WTC11 (cell line): ENCODE results near the gene SLC37A1. TPM values are rescaled to one million over a fixed set of nuclear protein-coding genes. Genes with fewer than 3 reads are reported as not detected.

Source experiments
- ATAC-seq: fragments of 200-7000 bp; cut with Tn5 transposase; 2 replicates; pipeline ENCODE4 v1.10.0; 2021; ENCODE audit warnings: mild to moderate bottlenecking, moderate library complexity
- CTCF ChIA-PET: fragments of 300-600 bp; sonication (Branson Sonifier 250); formaldehyde crosslinking; loops from one replicate; lab custom pipeline; 2021; ENCODE audit warnings: antibody characterized with exemption; lab: Charles Lee
- POLR2A ChIA-PET: fragments of 350-600 bp; sonication (Branson Sonifier 250); formaldehyde crosslinking; loops from one replicate; lab custom pipeline; 2021; ENCODE audit warnings: antibody characterized with exemption; lab: Charles Lee
- DNase-seq: peaks from one replicate; pipeline ENCODE4 v3.0.0; 2021; ENCODE audit warnings: low spot score
- H3K27ac Mint-ChIP-seq: 2 replicates; pipeline ENCODE4 v1.8.0; 2021; ENCODE audit warnings: mixed read lengths
- H3K27me3 Mint-ChIP-seq: 2 replicates; pipeline ENCODE4 v1.8.0; 2021; ENCODE audit warnings: low read depth, mild to moderate bottlenecking, moderate library complexity, mixed read lengths
- H3K36me3 Mint-ChIP-seq: 2 replicates; pipeline ENCODE4 v1.8.0; 2021; ENCODE audit warnings: mixed read lengths
- H3K4me1 Mint-ChIP-seq: 2 replicates; pipeline ENCODE4 v1.8.0; 2022; ENCODE audit warnings: mixed read lengths
- H3K4me3 Mint-ChIP-seq: 2 replicates; pipeline ENCODE4 v1.8.0; 2021; ENCODE audit warnings: mild to moderate bottlenecking, moderate library complexity, mixed read lengths
- H3K9me3 Mint-ChIP-seq: 2 replicates; pipeline ENCODE4 v1.8.0; 2021; ENCODE audit warnings: mixed read lengths
- ATF6 ChIP-seq: sonication (generic); formaldehyde crosslinking; IDR thresholded peaks from 2 replicates; pipeline ENCODE4 v1.8.1; 2023; ENCODE audit warnings: mild to moderate bottlenecking, missing genetic modification reagents
- CREM ChIP-seq: sonication (generic); formaldehyde crosslinking; IDR thresholded peaks from 2 replicates; pipeline ENCODE4 v1.8.1; 2022; ENCODE audit warnings: mild to moderate bottlenecking, missing genetic modification reagents, moderate library complexity
- FOXP1 ChIP-seq: sonication (generic); formaldehyde crosslinking; IDR thresholded peaks from 2 replicates; pipeline ENCODE4 v1.8.0; 2022; ENCODE audit warnings: missing genetic modification reagents, mild to moderate bottlenecking, moderate library complexity, borderline replicate concordance
- KAT7 ChIP-seq: sonication (generic); formaldehyde crosslinking; IDR thresholded peaks from 2 replicates; pipeline ENCODE4 v1.8.1; 2023; ENCODE audit warnings: missing genetic modification reagents, mild to moderate bottlenecking, borderline replicate concordance
- MXD4 ChIP-seq: fragments of 250-450 bp; sonication (Bioruptor Pico); IDR thresholded peaks from 2 replicates; pipeline ENCODE4 v1.8.0; 2021; ENCODE audit warnings: mild to moderate bottlenecking, moderate library complexity, borderline replicate concordance
- RELA ChIP-seq: sonication (generic); formaldehyde crosslinking; IDR thresholded peaks from 2 replicates; pipeline ENCODE4 v1.8.1; 2022; ENCODE audit warnings: missing genetic modification reagents, mild to moderate bottlenecking, borderline replicate concordance
- ZBTB21 ChIP-seq: sonication (generic); formaldehyde crosslinking; IDR thresholded peaks from 2 replicates; pipeline ENCODE4 v1.8.1; 2023; ENCODE audit warnings: mild to moderate bottlenecking, missing genetic modification reagents, borderline replicate concordance
- ZMAT4 ChIP-seq: fragments of 250-450 bp; sonication (Bioruptor Pico); IDR thresholded peaks from 2 replicates; pipeline ENCODE4 v1.9.0; 2021; ENCODE audit warnings: mild to moderate bottlenecking
- ZNF416 ChIP-seq: fragments of 250-450 bp; sonication (Bioruptor Pico); IDR thresholded peaks from 2 replicates; pipeline ENCODE4 v1.9.0; 2021; ENCODE audit warnings: mild to moderate bottlenecking, inconsistent platforms
- ZNF423 ChIP-seq: fragments of 250-450 bp; sonication (Bioruptor Pico); IDR thresholded peaks from 2 replicates; pipeline ENCODE4 v2.1.2; 2022; ENCODE audit warnings: mild to moderate bottlenecking, moderate library complexity
- ZNF512 ChIP-seq: sonication (generic); formaldehyde crosslinking; IDR thresholded peaks from 2 replicates; pipeline ENCODE4 v1.8.1; 2022; ENCODE audit warnings: missing genetic modification reagents, borderline replicate concordance
- ZSCAN18 ChIP-seq: fragments of 250-450 bp; sonication (Bioruptor Pico); IDR thresholded peaks from 2 replicates; pipeline ENCODE4 v2.1.2; 2022; ENCODE audit warnings: mild to moderate bottlenecking, moderate library complexity
- total RNA-seq: library from RNA; stranded (reverse); gene quantifications from 3 replicates; pipeline ENCODE4 v1.2.3, GENCODE V29; 2021
- TF ChIP-seq, protein P1 (sequence below): sonication (generic); formaldehyde crosslinking; conservative IDR thresholded peaks from 2 replicates; pipeline ENCODE4 v1.8.1; 2023; ENCODE audit warnings: mild to moderate bottlenecking, low read depth, missing genetic modification reagents, moderate library complexity

Gene SLC37A1
- total RNA-seq, 1 experiment from 2014 or later: 22.7 TPM

DNA sequence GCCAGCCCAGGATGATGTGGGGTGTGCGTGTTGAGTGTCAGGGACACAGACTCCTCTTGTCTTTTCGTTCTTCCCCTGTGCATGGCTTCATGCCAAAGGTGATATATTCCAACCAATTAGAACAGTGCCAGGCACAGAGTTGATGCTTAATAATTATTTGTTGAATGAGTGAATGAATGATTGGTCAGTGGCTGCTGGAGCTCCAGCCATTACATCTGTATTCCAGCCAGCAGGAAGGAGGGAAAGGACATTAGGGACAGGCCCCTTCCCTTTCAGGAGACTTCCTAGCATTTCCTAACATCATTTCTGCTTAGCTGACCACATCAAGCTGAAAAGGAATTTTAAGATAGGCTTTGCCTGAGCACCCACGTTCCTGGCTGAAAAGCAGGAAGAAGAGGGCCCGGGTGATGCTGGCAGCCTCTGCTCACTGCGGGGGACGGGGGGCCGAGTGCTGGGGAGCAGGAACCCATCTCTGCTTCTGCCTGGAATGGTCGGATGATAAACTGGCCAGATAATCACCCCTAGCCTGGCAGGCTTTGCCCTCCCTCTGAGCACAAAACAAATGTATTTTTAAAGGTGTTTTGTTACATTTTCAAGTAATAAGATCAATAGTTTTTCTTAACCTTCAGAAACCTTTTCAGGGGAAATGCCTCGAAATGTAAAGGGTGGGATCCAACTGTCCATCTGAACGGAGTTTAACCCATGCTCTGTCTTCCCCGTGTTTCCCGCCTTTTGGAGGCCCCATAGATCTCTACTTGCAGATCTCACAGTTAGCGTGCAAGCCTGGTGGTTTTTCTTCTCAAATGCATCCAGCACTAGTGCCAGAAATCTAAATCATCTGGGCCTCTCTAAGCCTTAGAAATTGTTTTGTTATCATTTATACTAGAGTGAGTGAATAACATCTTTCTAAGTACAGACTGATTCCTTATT lies 39.0 kb downstream of the SLC37A1 start (continued):
- TF ChIP-seq, protein P1, sequence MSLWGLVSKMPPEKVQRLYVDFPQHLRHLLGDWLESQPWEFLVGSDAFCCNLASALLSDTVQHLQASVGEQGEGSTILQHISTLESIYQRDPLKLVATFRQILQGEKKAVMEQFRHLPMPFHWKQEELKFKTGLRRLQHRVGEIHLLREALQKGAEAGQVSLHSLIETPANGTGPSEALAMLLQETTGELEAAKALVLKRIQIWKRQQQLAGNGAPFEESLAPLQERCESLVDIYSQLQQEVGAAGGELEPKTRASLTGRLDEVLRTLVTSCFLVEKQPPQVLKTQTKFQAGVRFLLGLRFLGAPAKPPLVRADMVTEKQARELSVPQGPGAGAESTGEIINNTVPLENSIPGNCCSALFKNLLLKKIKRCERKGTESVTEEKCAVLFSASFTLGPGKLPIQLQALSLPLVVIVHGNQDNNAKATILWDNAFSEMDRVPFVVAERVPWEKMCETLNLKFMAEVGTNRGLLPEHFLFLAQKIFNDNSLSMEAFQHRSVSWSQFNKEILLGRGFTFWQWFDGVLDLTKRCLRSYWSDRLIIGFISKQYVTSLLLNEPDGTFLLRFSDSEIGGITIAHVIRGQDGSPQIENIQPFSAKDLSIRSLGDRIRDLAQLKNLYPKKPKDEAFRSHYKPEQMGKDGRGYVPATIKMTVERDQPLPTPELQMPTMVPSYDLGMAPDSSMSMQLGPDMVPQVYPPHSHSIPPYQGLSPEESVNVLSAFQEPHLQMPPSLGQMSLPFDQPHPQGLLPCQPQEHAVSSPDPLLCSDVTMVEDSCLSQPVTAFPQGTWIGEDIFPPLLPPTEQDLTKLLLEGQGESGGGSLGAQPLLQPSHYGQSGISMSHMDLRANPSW: no peak
- no peak for TF ChIP-seq ZSCAN18 (CRISPR knock-in tag)

DNA sequence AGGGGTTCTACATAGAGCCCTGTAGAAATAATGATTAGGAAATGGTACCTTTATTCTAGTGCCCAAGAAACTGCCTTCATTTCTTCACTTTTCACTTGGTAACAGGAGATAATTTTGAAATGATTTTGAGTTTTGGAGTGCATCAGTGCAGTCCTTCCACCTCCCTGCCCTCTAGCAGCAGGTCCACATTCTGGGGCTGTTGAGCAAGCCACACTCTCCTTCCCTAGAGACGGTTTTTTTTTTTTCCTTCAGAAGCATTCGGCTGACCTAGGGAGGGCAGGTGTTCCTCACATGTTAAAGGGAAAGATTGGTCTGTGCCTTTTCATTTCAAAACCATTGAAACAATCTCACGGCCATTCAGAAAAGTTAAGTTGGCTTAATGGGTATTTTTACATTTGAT lies 39.8 kb downstream of the SLC37A1 start:
- POLR2A ChIA-PET: interaction anchor here (0.7 kb wide), 1 partner anchor 269 kb away, joined by 3 read pairs; no protein-coding TSS in a partner anchor

More for the DNA sequence above, 39.8 kb downstream of the SLC37A1 start:
- DNase-seq (no peak), ATAC-seq (peak; percentile 41)
- CTCF ChIA-PET: interaction anchor here (0.9 to 2.4 kb wide), 3 partner anchors 15 to 40 kb away, joined by 3 to 14 read pairs (median 10); no protein-coding TSS in a partner anchor
- TF ChIP-seq ZNF423 (CRISPR knock-in tag) (no peak), ATF6 (CRISPR knock-in tag) (no peak), ZBTB21 (no peak), KAT7 (CRISPR knock-in tag) (no peak), CREM (CRISPR knock-in tag) (no peak), ZMAT4 (CRISPR knock-in tag) (no peak), FOXP1 (CRISPR knock-in tag) (no peak), MXD4 (CRISPR knock-in tag) (no peak), RELA (CRISPR knock-in tag) (no peak), ZNF416 (CRISPR knock-in tag) (no peak), ZNF512 (CRISPR knock-in tag) (no peak)
- H3K27me3 Mint-ChIP-seq: no peaks in the 10 kb centered on the region
- peaks cover 28% of the 10 kb centered on the region for H3K36me3 Mint-ChIP-seq
- peaks cover 45% of the 10 kb centered on the region for H3K4me1 Mint-ChIP-seq
- H3K4me3 Mint-ChIP-seq: no peak overlapping the region
- H3K9me3 Mint-ChIP-seq: peaks cover 17% of the 10 kb centered on the region
- H3K27ac Mint-ChIP-seq: peak overlapping the region; percentile 76
